ENCODE data around the gene OXGR1. TPM values are rescaled to one million over a fixed set of nuclear protein-coding genes. Genes with fewer than 3 reads are reported as not detected.

The OXGR1 gene
- total RNA-seq, 6 experiments from 2014 or later: not detected

GRCh38 chr13:96958286-96958891 lies 35.9 kb downstream of the OXGR1 start:
- DNase-seq (no peak), ATAC-seq (peak; percentile 33 to 54 (median 52))
- no peaks in the 10 kb centered on the region for H3K36me3 ChIP-seq
- no peak overlapping the region for H3K27ac ChIP-seq
- intact Hi-C loops (cut with DNase I): no loop called here
- TF ChIP-seq CTCF (IDR thresholded peaks at IDR 0.05) (peak; percentile 43 to 79 (median 74)), POLR2A (IDR thresholded peaks at IDR 0.05) (no peak)
- no peak overlapping the region for H3K4me3 ChIP-seq
- WGBS (ENCODE audit: insufficient coverage, low coverage, low lambda C conversion rate, missing lambda C conversion rate): 32% methylated on average over 5 of the region's 5 CpGs
- no peaks in the 10 kb centered on the region for H3K9me3 ChIP-seq
- no peaks in the 10 kb centered on the region for H3K4me1 ChIP-seq
- no peaks in the 10 kb centered on the region for H3K27me3 ChIP-seq

GRCh38 chr13:96952595-96952994 lies 41.7 kb downstream of the OXGR1 start:
- no peak for DNase-seq
- Histone ChIP-seq H3K9me3 (no peaks in the 10 kb centered on the region), H3K36me3 (no peaks in the 10 kb centered on the region), H3K4me1 (no peaks in the 10 kb centered on the region), H3K27ac (no peak overlapping the region), H3K27me3 (no peaks in the 10 kb centered on the region), H3K4me3 (no peak overlapping the region)
- TF ChIP-seq CTCF (IDR thresholded peaks at IDR 0.05) (no peak), POLR2A (IDR thresholded peaks at IDR 0.05) (no peak)
- intact Hi-C loops (cut with DNase I): no loop called here
- ATAC-seq: no peak

GRCh38 chr13:96948127-96948526 lies 46.1 kb downstream of the OXGR1 start:
- no peak for TF ChIP-seq POLR2A (IDR thresholded peaks at IDR 0.05)
- no peak for TF ChIP-seq CTCF (IDR thresholded peaks at IDR 0.05)
- Histone ChIP-seq H3K4me3 (no peak overlapping the region), H3K27me3 (no peaks in the 10 kb centered on the region), H3K4me1 (no peaks in the 10 kb centered on the region), H3K9me3 (no peaks in the 10 kb centered on the region), H3K36me3 (no peaks in the 10 kb centered on the region), H3K27ac (no peak overlapping the region)
- 73% methylated on average over 11 of the region's 11 CpGs for WGBS (ENCODE audit: insufficient coverage, low coverage, low lambda C conversion rate, missing lambda C conversion rate)
- DNase-seq: no peak
- no peak for ATAC-seq
- intact Hi-C loops (cut with DNase I): no loop called here

- no peaks in the 10 kb centered on the region for H3K9me3 ChIP-seq
- H3K27me3 ChIP-seq: no peaks in the 10 kb centered on the region
- no peak for ATAC-seq
- no peaks in the 10 kb centered on the region for H3K4me1 ChIP-seq
- TF ChIP-seq CTCF (IDR thresholded peaks at IDR 0.05) (no peak), POLR2A (IDR thresholded peaks at IDR 0.05) (no peak)
- no peaks in the 10 kb centered on the region for H3K36me3 ChIP-seq
- no peak for DNase-seq
- WGBS (ENCODE audit: insufficient coverage, low coverage, low lambda C conversion rate, missing lambda C conversion rate): 86% methylated on average over 20 of the region's 27 CpGs
- no peak overlapping the region for H3K4me3 ChIP-seq
- H3K27ac ChIP-seq: no peak overlapping the region
- intact Hi-C loops (cut with DNase I): no loop called here
These were observed 46.8 kb downstream of the OXGR1 start for GRCh38 chr13:96947343-96947910.

Data from right lobe of liver (tissue), 6 donors.